Spleen (tissue), 11 donors: ENCODE results near the gene WBP1L. TPM values are rescaled to one million over a fixed set of nuclear protein-coding genes. Genes with fewer than 3 reads are reported as not detected.
A peak's percentile ranks its signal among the peaks of the same experiment; 100 is the strongest.

Experiments used
- DNase-seq: peaks from one replicate; pipeline ENCODE4 v3.0.0-alpha.2; 2020
- H3K27ac ChIP-seq, 8 donors: fragments of 200-600 bp; sonication (generic) in 7 of 8; 1 replicate in 4 of 8; 2 replicates in 4 of 8; pipeline versions ENCODE4 v1.5.0 to v1.8.0; 2016 to 2021; ENCODE audit warnings: inconsistent platforms in 4 of 8, mild to moderate bottlenecking in 4 of 8, moderate library complexity in 1 of 8
- H3K27me3 ChIP-seq, 7 donors: fragments of 200-600 bp; sonication (generic) in 6 of 7; replicated peaks in 1 of 7; 1 replicate in 4 of 7; 2 replicates in 3 of 7; pipeline versions ENCODE4 v1.5.0 to v1.8.0; 2016 to 2021; ENCODE audit warnings: inconsistent platforms in 3 of 7, mild to moderate bottlenecking in 1 of 7
- H3K36me3 ChIP-seq, 6 donors: fragments of 200-600 bp; sonication (generic) in 5 of 6; 1 replicate in 4 of 6; 2 replicates in 2 of 6; pipeline versions ENCODE4 v1.5.0 to v1.8.0; 2016 to 2021; ENCODE audit warnings: inconsistent platforms in 2 of 6
- H3K4me1 ChIP-seq, 6 donors: fragments of 200-600 bp; sonication (generic) in 5 of 6; 1 replicate in 3 of 6; 2 replicates in 3 of 6; pipeline versions ENCODE4 v1.5.0 to v1.8.0; 2016 to 2021; ENCODE audit warnings: inconsistent platforms in 3 of 6
- H3K4me3 ChIP-seq, 8 donors: fragments of 200-600 bp; sonication (generic) in 7 of 8; 1 replicate in 4 of 8; 2 replicates in 4 of 8; pipeline versions ENCODE4 v1.5.0 to v1.8.0; 2016 to 2021; ENCODE audit warnings: inconsistent platforms in 4 of 8, mild to moderate bottlenecking in 4 of 8, moderate library complexity in 2 of 8
- H3K9me3 ChIP-seq, 8 donors: fragments of 200-600 bp; sonication (generic) in 7 of 8; 1 replicate in 4 of 8; 2 replicates in 4 of 8; pipeline versions ENCODE4 v1.5.0 to v1.8.0; 2016 to 2021; ENCODE audit warnings: inconsistent platforms in 4 of 8
- CTCF ChIP-seq, 11 experiments: fragments of 200-600 bp in 7 of 11; fragments of 450-650 bp in 4 of 11; sonication (generic) in 4 of 11; IDR thresholded peaks in 8 of 11; conservative IDR thresholded peaks in 3 of 11; 1 replicate in 7 of 11; 2 replicates in 4 of 11; pipeline versions ENCODE4 v1.4.0 to v1.8.0; 2016 to 2021; ENCODE audit warnings: antibody characterized with exemption in 11 of 11, inconsistent platforms in 4 of 11, mild to moderate bottlenecking in 1 of 11
- POLR2A ChIP-seq, 3 donors: fragments of 450-650 bp; IDR thresholded peaks; one replicate each; pipeline ENCODE4 v1.5.1; 2017; ENCODE audit warnings: antibody characterized with exemption in 3 of 3, mild to moderate bottlenecking in 1 of 3
- POLR2AphosphoS5 ChIP-seq, 3 donors: sonication (generic); formaldehyde crosslinking; IDR thresholded peaks; one replicate each; pipeline ENCODE4 v1.5.1; 2017; ENCODE audit warnings: antibody characterized with exemption in 3 of 3
- WGBS, 5 donors: extraction: QIAGEN DNeasy Blood & Tissue Kit in 3 of 5; methylation state at CpG; one replicate each; pipeline versions ENCODE4 v1.1.5 to v1.1.7; 2013 to 2018; 5-methylcytosine and 5-hydroxymethylcytosine counted together
- intact Hi-C: fragments of 100-400 bp; cut with DNase I; formaldehyde crosslinking; loops from one replicate; pipeline ENCODE4 v1.15.0; 2023; ENCODE audit warnings: low total_unique reads
- polyA plus RNA-seq, 3 donors: library from polyadenylated mRNA; stranded (reverse); fragments of 200-250 nt; gene quantifications; one replicate each; pipeline ENCODE4 v1.2.1, GENCODE V29; 2013
- total RNA-seq, 7 donors: library from RNA; depleted of rRNA in 3 of 7; stranded (reverse); fragments of >200 nt in 3 of 7; fragmentation: NEBNext Ultra II Directional in 4 of 7; extraction: Animal tissue kit (Norgen Biotek cat#: 25700) in 4 of 7; gene quantifications; one replicate each; pipeline versions ENCODE4 v1.1.0 to v1.2.1, GENCODE V29; 2016 to 2021
- donor health status: healthy with polysubstance abuse.
- donor health status: DM: no; HTN: no; CAD: no; lungs with moderate emphysema.
- donor health status: DM: no; HTN: no; CAD: no.
- donor health status: Bipolar disorder and iron deficiency.
- donor health status: healthy.
- donor health status: DM: no; HTN: no; CAD: no.
- donor health status: DM: yes; HTN: yes; CAD: no.

The WBP1L gene
- total and polyA plus RNA-seq, 10 donors = 15.9 to 149 (median 49.2) TPM

GRCh38 chr10:102775935-102776669 lies 32.4 kb downstream of the WBP1L start:
- Histone ChIP-seq H3K36me3 (peaks cover 0 to 22% (median 0%) of the 10 kb centered on the region in 6 donors), H3K27ac (peak overlapping the region in 7 of 8 donors; percentile 56 to 82 (median 78)), H3K27me3 (no peaks in the 10 kb centered on the region), H3K4me1 (peaks cover 12 to 99% (median 63%) of the 10 kb centered on the region in 6 donors), H3K4me3 (peak overlapping the region in 3 of 8 donors; percentile 3 to 47 (median 28)), H3K9me3 (no peaks in the 10 kb centered on the region)
- 22 to 29% (median 26%) methylated on average over 13 to 17 of the region's 17 CpGs for WGBS, 5 donors
- DNase-seq = no peak
- intact Hi-C loops = no loop called here
- no peak for TF ChIP-seq POLR2A (IDR thresholded peaks at IDR 0.05)
- no peak for TF ChIP-seq CTCF (IDR thresholded peaks at IDR 0.05 in 8 of 11, conservative IDR thresholded peaks at IDR 0.05 in 3 of 11)
- TF ChIP-seq POLR2AphosphoS5 (IDR thresholded peaks at IDR 0.05) = peak; percentile 47 to 80 (median 59)

GRCh38 chr10:102776779-102777456 lies 33.2 kb downstream of the WBP1L start:
- Histone ChIP-seq H3K27me3 (no peaks in the 10 kb centered on the region), H3K27ac (peak overlapping the region in 7 of 8 donors; percentile 56 to 82 (median 78)), H3K9me3 (no peaks in the 10 kb centered on the region), H3K36me3 (peaks cover 0 to 28% (median 0%) of the 10 kb centered on the region in 6 donors), H3K4me1 (peaks cover 12 to 100% (median 69%) of the 10 kb centered on the region in 6 donors), H3K4me3 (peak overlapping the region in 2 of 8 donors; percentile 28 to 47)
- TF ChIP-seq POLR2A (IDR thresholded peaks at IDR 0.05) = no peak
- no peak for TF ChIP-seq CTCF (IDR thresholded peaks at IDR 0.05 in 8 of 11, conservative IDR thresholded peaks at IDR 0.05 in 3 of 11)
- peak in 2 of 3 donors; percentile 52 to 76 for TF ChIP-seq POLR2AphosphoS5 (IDR thresholded peaks at IDR 0.05)
- intact Hi-C loops = no loop called here
- DNase-seq = no peak
- 51 to 66% (median 58%) methylated on average over 9 of the region's 9 CpGs for WGBS, 5 donors

GRCh38 chr10:102777711-102778453 lies 34.1 kb downstream of the WBP1L start:
- intact Hi-C loops = no loop called here
- peaks cover 17 to 100% (median 73%) of the 10 kb centered on the region in 6 donors for H3K4me1 ChIP-seq
- H3K4me3 ChIP-seq = no peak overlapping the region
- H3K27me3 ChIP-seq = no peaks in the 10 kb centered on the region
- H3K9me3 ChIP-seq = no peaks in the 10 kb centered on the region
- TF ChIP-seq POLR2A (IDR thresholded peaks at IDR 0.05) (no peak), CTCF (IDR thresholded peaks at IDR 0.05 in 8 of 11, conservative IDR thresholded peaks at IDR 0.05 in 3 of 11) (no peak), POLR2AphosphoS5 (IDR thresholded peaks at IDR 0.05) (no peak)
- DNase-seq = no peak
- 77 to 90% (median 86%) methylated on average over 15 to 17 of the region's 17 CpGs for WGBS, 5 donors
- H3K36me3 ChIP-seq = peaks cover 0 to 28% (median 0%) of the 10 kb centered on the region in 6 donors
- peak overlapping the region in 7 of 8 donors; percentile 46 to 82 (median 77) for H3K27ac ChIP-seq
